Eye (tissue), 1 donor: Measurements from ENCODE around the gene OTUD7B.
"Not testable (repeated sequence)": the region's sequence is repeated elsewhere in the genome, so short reads cannot be mapped to it uniquely, and the experiment has no call there.

Source experiments
- DNase-seq: peaks from one replicate; pipeline ENCODE4 v3.0.0-alpha.2; 2015

Gene OTUD7B

DNA sequence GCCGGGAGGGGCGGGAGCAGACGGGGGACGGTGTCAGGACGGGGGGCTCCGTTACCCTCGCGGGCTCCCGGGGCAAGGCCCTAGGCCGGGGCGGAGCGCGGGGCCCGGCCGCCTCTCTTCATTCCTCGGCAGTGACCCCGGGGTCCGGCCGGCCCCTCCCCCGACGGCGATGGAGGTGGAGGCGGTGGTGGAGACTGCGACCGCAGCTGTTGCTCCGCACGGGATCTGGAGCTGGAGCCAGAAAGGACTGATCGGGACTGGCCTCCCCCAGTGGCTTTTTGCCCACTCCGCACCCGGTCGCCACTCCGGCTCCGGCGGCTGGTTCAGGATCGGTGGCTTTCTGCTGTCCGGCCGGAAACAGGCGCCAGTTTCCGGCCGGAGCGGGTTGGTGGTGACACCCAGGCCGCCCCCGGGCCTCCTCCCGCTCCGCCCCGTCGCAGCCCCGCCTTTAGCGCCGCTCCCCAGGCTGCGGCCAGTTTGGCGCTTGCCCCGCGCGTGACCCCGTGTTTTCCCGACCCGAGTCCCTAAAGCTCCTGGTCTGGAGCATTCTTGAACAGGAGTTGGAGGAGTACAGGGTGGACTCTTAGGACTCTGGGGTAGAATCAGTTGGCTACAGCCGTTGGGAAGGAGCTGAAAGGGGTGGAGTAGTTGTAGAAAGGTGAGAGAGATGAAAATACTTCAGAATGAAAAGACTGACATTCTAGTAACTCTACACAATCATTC is at the start of gene OTUD7B:
Gene OTUD7B, minus strand, starts transcription at position 334 of the 723 bp plus-strand sequence. CDS start 33,216 bp downstream, outside the sequence.
- DNase-seq, result peak; percentile 95

- DNase-seq, result no peak
Observed at GRCh38 chr1:150060260-150060659, 49.7 kb upstream of the OTUD7B start.

GRCh38 chr1:150056407-150056806 is 45.9 kb upstream of the OTUD7B start:
- no peak for DNase-seq

- DNase-seq, result not testable (repeated sequence)
Observed at GRCh38 chr1:150055507-150055906, 45.0 kb upstream of the OTUD7B start.

GRCh38 chr1:150053926-150054325 is 43.4 kb upstream of the OTUD7B start:
- no peak for DNase-seq

DNA sequence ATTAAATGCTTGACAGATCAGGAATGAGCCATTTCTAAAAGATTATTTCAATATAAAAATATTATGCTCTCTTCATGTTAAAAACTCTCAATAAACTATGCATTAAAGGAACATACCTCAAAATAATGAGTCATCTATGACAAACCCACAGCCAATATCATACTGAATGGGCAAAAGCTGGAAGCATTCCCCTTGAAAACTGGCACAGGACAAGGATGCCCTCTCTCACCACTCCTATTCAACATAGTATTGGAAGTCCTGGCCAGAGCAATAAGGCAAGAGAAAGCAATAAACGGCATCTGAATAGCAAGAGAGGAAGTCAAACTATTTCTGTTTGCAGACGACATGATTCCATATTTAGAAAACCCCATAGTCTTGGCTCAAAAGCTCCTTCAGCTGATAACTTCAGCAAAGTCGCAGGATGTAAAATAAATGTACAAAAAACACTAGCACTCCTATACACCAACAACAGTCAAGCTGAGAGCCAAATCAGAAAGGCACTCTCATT is 41.4 kb upstream of the OTUD7B start:
- not testable (repeated sequence) for DNase-seq

GRCh38 chr1:150051089-150051373 is 40.5 kb upstream of the OTUD7B start:
- no peak for DNase-seq

DNA sequence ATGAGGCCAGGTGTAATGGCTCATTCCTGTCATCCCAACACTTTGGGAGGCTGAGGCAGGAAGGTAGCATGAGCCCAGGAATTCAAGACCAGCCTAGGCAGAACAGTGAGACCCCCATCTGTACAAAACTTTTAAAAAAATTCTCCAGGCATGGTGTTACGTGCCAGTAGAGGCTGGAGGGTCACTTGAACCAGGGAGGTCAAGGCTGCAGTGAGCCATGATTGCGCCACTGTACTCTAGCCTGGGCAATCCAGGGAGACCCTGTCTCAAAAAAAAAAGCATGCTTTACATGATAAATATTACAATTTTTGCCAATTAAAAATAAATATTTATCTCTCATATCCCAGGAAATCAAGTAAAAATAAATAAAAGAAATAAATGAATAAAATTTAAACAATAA is 39.4 kb upstream of the OTUD7B start:
- DNase-seq, result no peak

DNA sequence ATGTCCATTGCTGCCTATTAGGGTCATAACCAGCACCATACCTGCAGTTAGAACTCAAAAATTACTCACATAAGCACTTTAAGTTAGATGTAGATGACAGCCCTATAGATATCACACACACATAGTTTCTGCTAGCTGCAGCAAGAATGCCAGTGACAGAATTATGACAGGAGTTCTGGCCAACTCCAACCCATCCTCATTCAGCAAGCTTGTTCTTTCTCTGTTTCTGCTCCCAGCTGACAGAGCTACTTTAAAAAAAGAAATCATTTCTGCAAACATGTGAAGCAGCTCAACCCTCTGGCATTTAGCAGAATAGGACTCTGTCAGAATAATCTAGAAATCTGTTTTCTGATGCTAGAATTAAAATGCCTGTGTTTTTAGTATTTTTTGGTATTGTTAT is 23.8 kb upstream of the OTUD7B start:
- no peak for DNase-seq

DNA sequence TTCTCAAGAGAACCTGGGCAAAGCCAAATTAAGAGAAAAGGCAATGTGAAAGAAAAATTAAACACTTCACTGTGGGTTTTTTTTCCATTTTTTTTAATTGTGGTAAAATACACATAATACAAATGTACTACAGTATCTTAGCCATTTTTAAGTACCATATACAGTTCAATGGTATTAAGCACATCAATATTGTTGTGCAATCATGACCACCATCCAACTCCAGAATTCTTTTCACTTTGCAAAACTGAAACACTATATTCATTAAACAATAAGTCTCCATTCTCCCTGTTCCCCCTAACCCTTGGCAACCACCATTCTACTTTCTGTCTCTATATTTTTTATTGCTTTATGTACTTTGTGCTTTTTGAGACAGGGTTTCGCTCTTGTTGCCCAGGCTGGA is 17.8 kb upstream of the OTUD7B start:
- DNase-seq, result no peak

GRCh38 chr1:150024156-150024555 is 13.6 kb upstream of the OTUD7B start:
- DNase-seq, result no peak

GRCh38 chr1:150022357-150022756 is 11.8 kb upstream of the OTUD7B start:
- no peak for DNase-seq

- DNase-seq, result no peak
Observed at GRCh38 chr1:150021191-150021694, 10.7 kb upstream of the OTUD7B start.

DNA sequence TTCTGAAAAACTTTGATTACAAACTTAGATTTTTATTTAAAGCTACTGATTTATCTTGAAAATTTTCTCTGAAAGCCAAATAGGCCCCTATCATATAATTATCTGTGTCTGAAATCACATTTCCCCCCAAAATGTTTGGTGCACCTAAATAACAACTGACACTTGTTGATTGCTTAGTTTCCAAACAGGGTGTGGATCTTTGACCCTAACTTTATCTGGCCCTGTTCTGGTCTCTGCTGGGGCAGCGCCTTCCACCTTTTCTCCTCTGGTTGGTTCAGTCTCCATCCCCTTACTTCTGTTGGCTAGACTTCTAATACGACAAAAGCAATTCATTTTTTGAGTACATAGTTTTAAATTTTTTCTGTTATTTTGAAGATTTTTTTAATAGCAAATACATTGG is 10.2 kb upstream of the OTUD7B start:
- no peak for DNase-seq

DNA sequence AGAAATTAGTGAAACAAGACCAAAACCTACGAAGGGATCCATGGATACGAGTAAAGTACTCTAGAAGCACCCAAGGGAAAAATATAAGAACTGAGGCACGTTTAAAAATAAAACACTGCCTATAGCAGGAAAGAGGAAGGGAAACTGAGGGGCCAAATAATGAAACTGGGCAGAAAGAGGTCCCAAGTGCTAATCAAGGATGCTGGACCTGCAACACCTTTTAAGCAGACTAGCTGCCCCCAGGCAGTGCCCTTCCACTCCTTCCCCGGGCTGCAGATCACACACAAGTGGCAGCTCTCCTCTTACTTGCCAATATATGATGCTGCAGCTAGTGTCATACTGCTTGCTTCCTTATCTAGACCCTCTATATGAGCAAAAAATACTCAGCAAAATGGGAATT is 7.6 kb upstream of the OTUD7B start:
- no peak for DNase-seq

GRCh38 chr1:150017206-150017750 is 6.8 kb upstream of the OTUD7B start:
- no peak for DNase-seq

DNA sequence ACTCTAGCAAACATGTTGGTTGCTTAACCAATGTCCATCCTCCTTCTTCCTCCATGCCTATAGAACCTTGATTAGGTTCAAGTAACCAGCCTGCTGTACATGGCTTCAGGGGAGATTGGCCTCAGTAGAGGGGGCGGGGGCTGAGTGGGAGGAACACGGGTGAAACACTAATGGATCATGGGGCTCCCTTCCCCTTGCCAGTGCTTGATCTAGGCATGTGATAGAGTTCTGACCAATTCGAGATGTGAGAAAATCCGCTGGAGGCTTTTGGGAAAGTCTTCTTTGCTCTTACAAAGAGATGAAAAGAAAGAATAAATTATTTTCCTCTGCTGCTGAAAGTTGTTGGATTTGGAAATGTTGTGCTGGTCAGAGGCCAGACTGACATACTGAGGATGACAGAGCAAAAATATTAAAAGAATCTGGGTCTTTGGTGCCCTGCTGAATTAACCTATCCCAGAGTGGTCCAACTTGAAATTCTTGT is 5.2 kb upstream of the OTUD7B start:
- no peak for DNase-seq

GRCh38 chr1:150012611-150013010 is 2.1 kb upstream of the OTUD7B start:
- no peak for DNase-seq

GRCh38 chr1:150009604-150010392 is 728 bp downstream of the OTUD7B start:
- DNase-seq, result peak; percentile 86

DNA sequence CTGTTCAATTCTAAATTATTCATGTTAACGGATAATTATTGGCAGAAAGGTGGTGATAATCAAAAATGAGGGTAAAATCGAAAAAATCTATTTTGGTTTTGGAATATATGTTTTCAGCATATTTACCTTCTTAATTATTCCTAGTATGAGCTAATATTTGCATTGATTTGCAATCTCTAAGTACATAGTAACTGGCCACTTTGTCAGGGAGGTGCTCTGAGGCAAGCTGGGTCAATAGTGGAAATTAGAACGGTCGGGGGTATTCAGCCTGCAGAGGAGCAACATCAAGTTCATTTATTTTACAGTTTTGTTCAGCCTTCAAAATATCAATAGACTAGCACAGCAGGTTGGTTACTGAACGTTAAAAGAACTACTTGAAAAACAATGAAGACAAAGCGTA is 1.8 kb downstream of the OTUD7B start:
- no peak for DNase-seq

GRCh38 chr1:150006881-150007421 is 3.6 kb downstream of the OTUD7B start:
- DNase-seq, result no peak

GRCh38 chr1:150005606-150006005 is 4.9 kb downstream of the OTUD7B start:
- no peak for DNase-seq

DNA sequence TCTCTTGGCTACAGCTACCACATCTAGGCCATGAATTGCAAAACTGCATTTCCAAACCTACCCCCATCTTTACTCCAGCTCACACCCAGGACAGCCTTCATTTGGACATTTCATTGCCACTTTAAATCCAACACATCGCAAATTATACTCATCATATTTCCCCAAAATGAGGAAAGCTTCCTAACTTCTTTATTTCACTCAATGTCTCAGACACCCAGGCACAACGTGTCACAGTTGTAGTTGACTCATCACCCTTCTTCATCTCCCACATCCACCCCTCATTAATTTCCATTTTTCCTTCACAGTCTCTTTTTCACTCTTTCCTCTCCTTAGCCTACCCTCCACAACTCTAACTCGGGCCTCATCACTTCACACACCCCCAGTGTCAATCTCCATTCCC is 6.7 kb downstream of the OTUD7B start:
- DNase-seq, result no peak
